ENCODE data around the gene C1orf87.

C1orf87 gene, protein sequence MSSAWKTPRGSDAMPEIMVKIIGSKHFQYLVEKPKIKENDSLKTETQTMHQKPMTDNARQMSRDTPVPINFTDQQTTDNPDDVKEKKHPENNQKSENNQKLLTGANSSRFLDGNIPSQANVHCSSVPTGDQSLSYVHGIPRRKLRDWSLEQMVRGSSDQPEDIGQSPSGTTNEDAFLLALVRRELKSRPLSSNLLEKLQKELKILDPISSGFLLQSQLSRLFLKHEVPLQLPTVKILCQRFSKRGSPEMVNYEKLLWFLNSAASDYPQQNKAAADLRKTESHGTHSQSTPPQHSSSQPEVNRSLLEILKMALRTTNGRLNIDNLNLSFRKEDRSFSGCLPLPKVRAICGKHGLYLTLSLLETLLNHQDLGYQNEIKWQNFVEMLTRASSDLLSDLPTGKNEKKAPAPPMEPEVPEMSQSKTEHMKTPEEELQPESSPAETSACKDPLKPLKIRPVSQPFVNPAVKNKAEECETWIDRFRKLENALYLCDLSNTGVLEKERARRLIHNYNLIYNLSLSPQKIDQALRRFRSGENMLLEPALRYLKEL

DNA sequence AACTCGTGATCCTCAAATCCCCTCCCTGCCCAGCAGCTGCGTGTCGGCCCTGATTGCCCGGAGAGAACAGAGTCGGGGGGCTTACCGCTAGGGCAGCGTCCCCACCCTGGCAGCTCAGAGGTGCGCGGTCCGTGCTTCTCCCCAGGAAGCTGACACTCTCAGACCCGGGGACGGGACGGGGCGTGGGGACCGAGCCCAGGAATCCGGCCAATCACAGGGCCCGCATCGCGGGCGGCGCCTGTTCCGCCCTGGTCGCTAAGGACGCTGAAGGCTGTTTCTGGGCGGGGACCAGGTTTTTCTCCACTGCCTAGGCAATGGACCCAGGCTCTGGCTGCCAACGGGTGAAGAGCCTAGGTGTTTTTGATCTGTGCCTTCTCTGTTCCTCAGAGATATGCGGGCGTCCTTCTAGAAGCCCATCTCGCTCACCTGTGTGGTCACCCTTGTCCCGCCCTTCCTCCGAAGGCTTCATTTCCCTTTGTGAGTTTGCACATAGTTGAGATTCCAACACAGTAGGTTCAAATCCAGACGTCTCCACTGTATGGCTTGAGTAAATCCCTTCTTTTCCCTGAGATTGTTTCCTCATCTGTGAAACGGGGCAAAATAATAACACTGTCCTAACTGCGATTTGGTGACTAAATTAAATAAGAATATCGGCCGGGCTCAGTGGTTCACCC is at the start of gene C1orf87:
C1orf87 (minus strand) TSS at position 166 of the 674 bp plus-strand sequence. CDS start 1,127 bp downstream, outside the sequence.
- Histone ChIP-seq H2AFZ (ENCODE audit: low read length, unreplicated experiment) (no peak within 1 kb of the TSS), H3K4me3 (ENCODE audit: low read depth, low read length) (no peak within 1 kb of the TSS), H3K27me3 (ENCODE audit: insufficient read depth, low read length) (peaks cover 18% of the 10 kb centered on the region), H3K4me1 (ENCODE audit: control insufficient read depth, insufficient read depth, low read length, unreplicated experiment) (peaks cover 11% of the 10 kb centered on the region), H3K27ac (ENCODE audit: low read depth, low read length) (no peak within 1 kb of the TSS), H3K36me3 (ENCODE audit: insufficient read depth, low read length) (no peaks in the 10 kb centered on the region), H3K79me2 (ENCODE audit: control insufficient read depth, insufficient read depth, low read length, unreplicated experiment) (no peaks in the 10 kb centered on the region)

DNA sequence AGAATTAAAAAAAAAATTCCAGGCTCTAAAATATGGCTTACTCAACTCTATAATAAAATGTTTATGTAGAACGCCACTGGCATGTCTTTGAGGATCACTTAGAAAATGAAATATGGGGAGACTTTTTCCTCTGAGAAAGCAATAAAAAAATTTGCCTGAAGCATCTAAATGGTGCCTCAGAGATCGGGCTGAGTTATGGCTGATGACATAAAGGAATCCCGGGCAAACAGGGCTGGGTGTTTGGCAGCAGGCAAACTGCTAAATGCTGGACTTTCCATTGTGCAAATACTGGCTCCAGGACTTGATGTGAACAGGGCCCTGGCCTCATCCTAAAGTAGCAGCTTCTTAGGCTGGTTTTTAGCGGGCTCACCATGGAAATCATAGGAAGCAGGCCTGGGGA is 44.5 kb upstream of the C1orf87 start:
- no peak overlapping the region for H2AFZ ChIP-seq (ENCODE audit: low read length, unreplicated experiment)
- H3K79me2 ChIP-seq (ENCODE audit: control insufficient read depth, insufficient read depth, low read length, unreplicated experiment), result no peaks in the 10 kb centered on the region

DNA sequence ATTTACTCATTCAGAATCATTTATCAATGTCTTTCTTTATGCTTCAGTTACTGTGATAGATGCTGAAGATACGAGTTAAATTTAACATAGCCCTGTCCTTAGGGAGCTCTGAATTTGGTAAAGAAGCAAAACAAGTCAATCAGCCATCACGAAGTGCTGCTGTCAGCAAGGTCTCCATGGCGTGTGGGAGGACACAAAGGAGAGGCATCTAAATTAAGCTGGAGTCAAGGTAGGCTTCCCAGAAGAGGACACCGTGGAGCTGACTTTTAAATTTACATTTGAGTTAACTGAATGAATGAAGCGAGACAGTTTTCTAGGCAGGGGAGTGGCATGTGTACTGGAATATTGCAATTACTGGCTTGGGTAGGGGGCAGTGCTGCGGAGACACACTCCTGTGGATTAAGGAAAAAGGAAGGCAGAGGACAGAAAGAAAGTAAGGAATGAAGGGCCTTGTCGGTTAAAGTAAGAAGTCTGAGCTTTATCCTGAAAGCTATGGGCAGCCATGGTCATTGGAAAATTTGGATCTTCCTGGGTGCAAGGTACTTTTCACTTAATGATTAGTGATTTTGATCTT is 41.3 kb upstream of the C1orf87 start:
- Histone ChIP-seq H3K27me3 (ENCODE audit: insufficient read depth, low read length) (no peaks in the 10 kb centered on the region), H3K4me1 (ENCODE audit: control insufficient read depth, insufficient read depth, low read length, unreplicated experiment) (no peaks in the 10 kb centered on the region), H3K4me3 (ENCODE audit: low read depth, low read length) (no peak overlapping the region), H3K27ac (ENCODE audit: low read depth, low read length) (no peak overlapping the region), H2AFZ (ENCODE audit: low read length, unreplicated experiment) (no peak overlapping the region), H3K79me2 (ENCODE audit: control insufficient read depth, insufficient read depth, low read length, unreplicated experiment) (no peaks in the 10 kb centered on the region), H3K36me3 (ENCODE audit: insufficient read depth, low read length) (no peaks in the 10 kb centered on the region)

More for the DNA sequence above, 44.5 kb upstream of the C1orf87 start:
- no peaks in the 10 kb centered on the region for H3K36me3 ChIP-seq (ENCODE audit: insufficient read depth, low read length)
- no peaks in the 10 kb centered on the region for H3K27me3 ChIP-seq (ENCODE audit: insufficient read depth, low read length)
- H3K4me3 ChIP-seq (ENCODE audit: low read depth, low read length), result no peak overlapping the region
- no peaks in the 10 kb centered on the region for H3K4me1 ChIP-seq (ENCODE audit: control insufficient read depth, insufficient read depth, low read length, unreplicated experiment)
- H3K27ac ChIP-seq (ENCODE audit: low read depth, low read length), result no peak overlapping the region

DNA sequence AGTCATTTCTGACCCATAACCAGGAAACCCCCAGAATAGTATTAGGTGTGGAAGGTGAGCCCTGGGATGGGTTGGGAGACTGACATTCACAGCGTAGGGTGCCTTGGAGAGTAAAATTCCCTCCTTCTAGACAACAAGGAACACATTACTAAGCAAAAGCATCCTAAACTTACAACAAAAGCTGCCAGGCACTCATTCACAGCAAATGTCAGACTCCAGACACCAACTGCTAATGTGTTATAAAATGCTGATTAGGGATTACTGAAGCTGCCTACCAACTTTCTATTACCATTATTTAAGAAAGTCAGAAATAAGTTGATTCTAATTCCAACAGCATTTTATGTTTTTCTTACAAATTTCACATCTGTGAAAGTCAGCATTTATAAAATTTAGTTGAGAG is 40.0 kb upstream of the C1orf87 start:
- no peak overlapping the region for H3K4me3 ChIP-seq (ENCODE audit: low read depth, low read length)
- no peaks in the 10 kb centered on the region for H3K4me1 ChIP-seq (ENCODE audit: control insufficient read depth, insufficient read depth, low read length, unreplicated experiment)
- H3K27me3 ChIP-seq (ENCODE audit: insufficient read depth, low read length), result no peaks in the 10 kb centered on the region
- no peak overlapping the region for H2AFZ ChIP-seq (ENCODE audit: low read length, unreplicated experiment)
- no peak overlapping the region for H3K27ac ChIP-seq (ENCODE audit: low read depth, low read length)
- no peaks in the 10 kb centered on the region for H3K79me2 ChIP-seq (ENCODE audit: control insufficient read depth, insufficient read depth, low read length, unreplicated experiment)
- H3K36me3 ChIP-seq (ENCODE audit: insufficient read depth, low read length), result no peaks in the 10 kb centered on the region

DNA sequence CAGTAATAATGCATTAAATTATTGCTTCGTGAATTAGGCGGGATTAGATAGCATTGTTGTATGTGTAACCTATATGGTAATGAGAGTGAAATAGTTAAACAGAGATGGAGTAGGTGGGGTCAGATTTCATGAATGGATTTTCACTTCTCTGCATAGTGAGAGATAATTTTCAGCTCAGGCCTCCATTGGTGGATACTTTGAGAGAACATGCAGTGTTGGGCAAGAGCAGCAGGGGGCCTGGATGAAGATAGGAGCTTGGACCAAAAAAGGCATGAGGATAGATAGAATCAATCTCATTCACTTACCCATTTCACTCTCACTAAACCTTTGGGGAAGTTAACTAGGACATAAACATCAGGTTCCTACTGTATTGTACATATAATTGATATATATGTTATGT is 39.5 kb upstream of the C1orf87 start:
- H3K27me3 ChIP-seq (ENCODE audit: insufficient read depth, low read length), result no peaks in the 10 kb centered on the region
- H3K4me1 ChIP-seq (ENCODE audit: control insufficient read depth, insufficient read depth, low read length, unreplicated experiment), result no peaks in the 10 kb centered on the region
- no peak overlapping the region for H2AFZ ChIP-seq (ENCODE audit: low read length, unreplicated experiment)
- no peak overlapping the region for H3K27ac ChIP-seq (ENCODE audit: low read depth, low read length)
- no peaks in the 10 kb centered on the region for H3K79me2 ChIP-seq (ENCODE audit: control insufficient read depth, insufficient read depth, low read length, unreplicated experiment)
- no peak overlapping the region for H3K4me3 ChIP-seq (ENCODE audit: low read depth, low read length)
- H3K36me3 ChIP-seq (ENCODE audit: insufficient read depth, low read length), result no peaks in the 10 kb centered on the region

DNA sequence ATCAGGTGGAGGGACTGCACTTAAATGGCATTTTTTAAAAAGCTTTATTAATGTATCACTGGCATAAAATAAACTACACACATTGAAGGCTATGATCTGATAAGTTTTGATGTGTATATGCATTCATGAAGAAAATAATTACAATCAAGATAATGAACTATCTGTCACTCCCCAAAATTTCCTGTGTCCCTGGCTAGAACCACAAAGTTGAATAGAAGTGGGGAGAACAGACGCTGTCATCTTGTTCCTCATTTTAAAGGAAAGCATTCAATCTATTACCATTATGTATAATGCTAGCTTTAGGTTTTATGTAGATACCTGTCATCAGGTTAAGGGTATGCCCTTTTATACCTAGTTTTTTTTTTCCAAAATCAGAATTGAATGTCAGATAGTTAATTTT is 38.1 kb upstream of the C1orf87 start:
- H3K4me3 ChIP-seq (ENCODE audit: low read depth, low read length), result no peak overlapping the region
- no peak overlapping the region for H2AFZ ChIP-seq (ENCODE audit: low read length, unreplicated experiment)
- no peaks in the 10 kb centered on the region for H3K27me3 ChIP-seq (ENCODE audit: insufficient read depth, low read length)
- no peak overlapping the region for H3K27ac ChIP-seq (ENCODE audit: low read depth, low read length)
- no peaks in the 10 kb centered on the region for H3K36me3 ChIP-seq (ENCODE audit: insufficient read depth, low read length)
- H3K4me1 ChIP-seq (ENCODE audit: control insufficient read depth, insufficient read depth, low read length, unreplicated experiment), result no peaks in the 10 kb centered on the region
- no peaks in the 10 kb centered on the region for H3K79me2 ChIP-seq (ENCODE audit: control insufficient read depth, insufficient read depth, low read length, unreplicated experiment)

DNA sequence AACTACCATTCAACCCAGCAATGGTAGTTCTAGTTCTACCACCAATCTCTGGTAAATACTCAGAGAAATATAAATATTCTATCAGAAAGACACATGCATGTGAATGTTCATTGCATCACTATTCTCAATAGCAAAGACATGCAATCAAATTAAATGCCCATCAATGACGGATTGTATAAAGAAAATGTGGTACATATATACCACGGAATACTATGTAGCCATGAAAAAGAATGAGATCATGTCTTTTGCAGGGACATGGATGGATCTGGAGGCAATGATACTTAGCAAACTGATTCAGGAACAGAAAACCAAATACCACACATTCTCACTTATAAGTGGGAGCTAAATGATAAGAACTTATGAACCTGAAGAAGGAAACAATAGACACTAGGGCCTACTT is 37.5 kb upstream of the C1orf87 start:
- Histone ChIP-seq H3K79me2 (ENCODE audit: control insufficient read depth, insufficient read depth, low read length, unreplicated experiment) (no peaks in the 10 kb centered on the region), H2AFZ (ENCODE audit: low read length, unreplicated experiment) (no peak overlapping the region), H3K4me1 (ENCODE audit: control insufficient read depth, insufficient read depth, low read length, unreplicated experiment) (no peaks in the 10 kb centered on the region), H3K27me3 (ENCODE audit: insufficient read depth, low read length) (no peaks in the 10 kb centered on the region), H3K4me3 (ENCODE audit: low read depth, low read length) (no peak overlapping the region), H3K36me3 (ENCODE audit: insufficient read depth, low read length) (no peaks in the 10 kb centered on the region), H3K27ac (ENCODE audit: low read depth, low read length) (no peak overlapping the region)

DNA sequence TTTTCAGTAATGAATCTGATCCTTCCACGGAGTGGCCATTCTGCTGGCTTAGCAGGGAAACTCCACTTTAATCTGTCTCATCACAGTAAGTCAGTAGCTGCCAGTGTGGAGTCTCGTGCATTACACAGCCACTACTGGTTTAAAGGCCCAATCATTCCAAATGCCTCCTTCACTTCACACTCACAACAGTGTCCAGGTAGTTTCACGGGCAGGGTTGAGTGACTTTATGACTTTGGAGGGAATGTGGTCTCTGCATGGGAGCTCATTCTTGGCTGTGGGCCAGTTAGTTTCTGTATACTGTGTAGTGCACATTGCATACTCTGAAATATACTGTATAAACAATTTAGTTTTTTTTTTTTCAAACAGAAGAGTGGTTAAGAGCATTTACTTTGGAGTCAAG is 34.6 kb upstream of the C1orf87 start:
- Histone ChIP-seq H3K27ac (ENCODE audit: low read depth, low read length) (no peak overlapping the region), H2AFZ (ENCODE audit: low read length, unreplicated experiment) (no peak overlapping the region), H3K79me2 (ENCODE audit: control insufficient read depth, insufficient read depth, low read length, unreplicated experiment) (no peaks in the 10 kb centered on the region), H3K4me3 (ENCODE audit: low read depth, low read length) (no peak overlapping the region), H3K27me3 (ENCODE audit: insufficient read depth, low read length) (no peaks in the 10 kb centered on the region), H3K36me3 (ENCODE audit: insufficient read depth, low read length) (no peaks in the 10 kb centered on the region), H3K4me1 (ENCODE audit: control insufficient read depth, insufficient read depth, low read length, unreplicated experiment) (no peaks in the 10 kb centered on the region)

DNA sequence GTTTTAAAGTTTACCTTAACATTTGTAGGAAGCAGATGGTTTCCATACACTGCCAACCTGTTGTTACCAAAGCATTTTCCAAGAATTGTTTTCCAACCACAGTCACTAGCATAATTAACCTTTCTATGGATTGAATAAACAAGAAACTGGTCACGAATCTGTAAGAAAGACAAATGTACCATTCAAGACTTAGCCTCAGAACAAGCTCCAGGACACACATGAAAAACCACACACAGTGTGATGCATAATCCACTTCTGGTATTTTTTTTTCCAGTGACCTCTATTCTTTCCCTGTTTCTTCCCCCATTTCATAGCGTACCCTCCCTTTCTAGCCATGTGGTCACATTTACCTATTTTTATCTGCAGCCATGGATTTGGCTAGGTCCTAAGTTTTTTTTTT is 29.6 kb upstream of the C1orf87 start:
- Histone ChIP-seq H2AFZ (ENCODE audit: low read length, unreplicated experiment) (no peak overlapping the region), H3K27ac (ENCODE audit: low read depth, low read length) (no peak overlapping the region), H3K4me1 (ENCODE audit: control insufficient read depth, insufficient read depth, low read length, unreplicated experiment) (no peaks in the 10 kb centered on the region), H3K36me3 (ENCODE audit: insufficient read depth, low read length) (no peaks in the 10 kb centered on the region), H3K79me2 (ENCODE audit: control insufficient read depth, insufficient read depth, low read length, unreplicated experiment) (no peaks in the 10 kb centered on the region), H3K27me3 (ENCODE audit: insufficient read depth, low read length) (no peaks in the 10 kb centered on the region), H3K4me3 (ENCODE audit: low read depth, low read length) (no peak overlapping the region)

DNA sequence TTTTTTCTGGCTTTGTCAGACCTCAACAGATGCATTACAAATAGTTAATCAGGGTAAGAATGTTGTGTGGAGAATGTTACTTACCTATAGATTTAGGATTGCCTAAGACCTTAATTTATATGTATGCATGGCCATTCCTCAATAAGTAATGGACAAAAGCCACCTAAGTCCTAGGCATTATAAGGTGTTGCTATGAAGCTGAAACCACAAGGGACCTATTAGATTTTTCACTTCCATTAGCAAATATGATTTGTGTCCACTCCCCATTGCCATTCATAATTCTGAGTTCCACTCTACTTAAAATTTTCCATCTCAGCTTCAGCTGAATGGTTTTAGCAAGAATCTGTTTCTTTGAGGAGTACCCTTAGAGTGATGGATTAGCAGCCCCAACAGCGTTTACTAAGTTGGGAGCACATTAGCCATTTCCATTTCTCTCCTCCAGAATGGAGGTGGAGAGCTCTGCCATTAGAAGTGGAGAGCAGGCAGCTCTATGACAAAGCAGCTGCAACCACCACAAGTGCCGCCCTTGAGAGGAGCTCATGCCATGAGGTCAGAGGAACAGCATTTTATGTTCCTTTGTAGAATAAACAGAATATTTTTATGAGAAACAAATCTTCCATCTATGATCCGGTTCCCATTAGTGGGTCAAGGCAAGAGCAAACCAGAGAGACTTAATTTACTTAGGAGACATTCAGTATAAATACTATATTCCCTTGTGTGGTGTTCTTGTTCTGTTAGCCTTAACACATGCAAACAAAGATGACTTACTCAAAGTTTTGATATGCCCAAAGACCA is 28.9 kb upstream of the C1orf87 start:
- no peaks in the 10 kb centered on the region for H3K79me2 ChIP-seq (ENCODE audit: control insufficient read depth, insufficient read depth, low read length, unreplicated experiment)
- H3K4me1 ChIP-seq (ENCODE audit: control insufficient read depth, insufficient read depth, low read length, unreplicated experiment), result no peaks in the 10 kb centered on the region
- H3K36me3 ChIP-seq (ENCODE audit: insufficient read depth, low read length), result no peaks in the 10 kb centered on the region
- H3K27me3 ChIP-seq (ENCODE audit: insufficient read depth, low read length), result no peaks in the 10 kb centered on the region
- no peak overlapping the region for H2AFZ ChIP-seq (ENCODE audit: low read length, unreplicated experiment)
- no peak overlapping the region for H3K4me3 ChIP-seq (ENCODE audit: low read depth, low read length)
- H3K27ac ChIP-seq (ENCODE audit: low read depth, low read length), result no peak overlapping the region
